Measurements from ENCODE around the gene MEIS1. TPM values are rescaled to one million over a fixed set of nuclear protein-coding genes. Genes with fewer than 3 reads are reported as not detected.

MEIS1 gene
- total and polyA plus RNA-seq, 4 donors, result 9.0 to 158 (median 41.0) TPM

DNA sequence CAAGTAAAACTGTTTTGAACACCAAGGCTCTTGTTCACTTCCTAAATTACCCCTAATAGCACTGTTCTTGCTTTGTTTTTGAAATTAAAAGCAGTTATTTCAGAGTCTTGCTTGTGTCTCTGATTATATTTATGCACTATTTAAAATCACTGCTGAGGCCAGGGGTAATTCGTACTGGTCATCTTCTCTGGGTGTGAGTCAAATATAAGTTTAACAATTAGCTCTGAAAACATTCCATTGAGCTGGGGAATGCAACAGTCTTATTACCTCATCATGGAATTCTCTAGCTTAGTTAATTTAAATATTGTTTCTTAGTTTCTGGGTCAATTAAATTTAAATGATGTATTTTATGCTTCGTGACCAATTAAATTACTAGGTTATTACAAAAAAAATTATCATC, 135.0 kb downstream of the MEIS1 start:
- TF ChIP-seq CTCF (IDR thresholded peaks at IDR 0.05; ENCODE audit: control extremely low read depth, extremely low read depth), result no peak
- DNase-seq (no peak), ATAC-seq (ENCODE audit: insufficient read depth, low FRiP score) (no peak)
- Histone ChIP-seq H3K4me3 (no peak overlapping the region), H3K4me1 (ENCODE audit: control insufficient read depth in 5 of 5, insufficient read depth in 5 of 5, low read length in 5 of 5) (peaks cover 2 to 48% (median 19%) of the 10 kb centered on the region in 5 donors), H3K9me3 (ENCODE audit: control insufficient read depth in 4 of 4, insufficient read depth in 3 of 4, low read length in 3 of 4) (no peaks in the 10 kb centered on the region), H3K27me3 (ENCODE audit: control insufficient read depth in 3 of 3, insufficient read depth in 3 of 3, low read length in 2 of 3) (no peaks in the 10 kb centered on the region), H3K9ac (ENCODE audit: insufficient read depth in 1 of 2, low read length in 2 of 2) (no peak overlapping the region), H3K36me3 (ENCODE audit: control insufficient read depth in 4 of 4, insufficient read depth in 4 of 4, low read length in 4 of 4) (peaks cover 4 to 46% (median 21%) of the 10 kb centered on the region in 4 donors), H3K27ac (ENCODE audit: low read depth in 1 of 2, low read length in 1 of 2) (no peak overlapping the region)
- 75 to 84% methylated on average over 2 of the region's 2 CpGs for WGBS, 2 donors

DNA sequence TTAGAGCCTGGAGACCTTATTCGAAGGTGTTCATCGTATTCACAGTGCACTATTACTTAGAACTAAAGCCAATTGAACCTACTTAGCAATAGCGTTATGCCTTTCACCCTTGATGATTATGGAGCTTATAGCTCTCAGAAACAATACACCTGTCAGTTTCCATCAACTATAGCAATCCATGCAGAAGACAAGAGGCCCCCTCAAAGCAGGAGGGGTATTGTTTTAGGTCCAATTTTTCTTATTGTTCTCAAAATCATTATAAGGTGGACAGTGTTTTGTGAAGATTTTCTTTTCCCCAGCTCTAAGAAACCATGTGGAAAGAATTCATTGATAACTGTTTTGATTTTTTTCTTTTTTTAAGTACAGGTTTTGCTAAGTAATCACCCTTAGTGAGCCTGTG, 135.5 kb downstream of the MEIS1 start:
- Histone ChIP-seq H3K27ac (ENCODE audit: low read depth in 1 of 2, low read length in 1 of 2) (no peak overlapping the region), H3K27me3 (ENCODE audit: control insufficient read depth in 3 of 3, insufficient read depth in 3 of 3, low read length in 2 of 3) (no peaks in the 10 kb centered on the region), H3K4me1 (ENCODE audit: control insufficient read depth in 5 of 5, insufficient read depth in 5 of 5, low read length in 5 of 5) (peaks cover 2 to 43% (median 15%) of the 10 kb centered on the region in 5 donors), H3K36me3 (ENCODE audit: control insufficient read depth in 4 of 4, insufficient read depth in 4 of 4, low read length in 4 of 4) (peaks cover 4 to 46% (median 21%) of the 10 kb centered on the region in 4 donors), H3K9me3 (ENCODE audit: control insufficient read depth in 4 of 4, insufficient read depth in 3 of 4, low read length in 3 of 4) (no peaks in the 10 kb centered on the region), H3K4me3 (no peak overlapping the region), H3K9ac (ENCODE audit: insufficient read depth in 1 of 2, low read length in 2 of 2) (no peak overlapping the region)
- DNase-seq (peak in 1 of 3 donors; percentile 12), ATAC-seq (ENCODE audit: insufficient read depth, low FRiP score) (no peak)
- WGBS, 2 donors, result 92 to 95% methylated on average over 3 of the region's 3 CpGs
- no peak for TF ChIP-seq CTCF (IDR thresholded peaks at IDR 0.05; ENCODE audit: control extremely low read depth, extremely low read depth)

GRCh38 chr2:66571918-66572317, 137.0 kb downstream of the MEIS1 start:
- peak in 2 of 3 donors; percentile 71 to 74 for DNase-seq
- TF ChIP-seq CTCF (IDR thresholded peaks at IDR 0.05; ENCODE audit: control extremely low read depth, extremely low read depth), result no peak
- H3K27ac ChIP-seq (ENCODE audit: low read depth in 1 of 2, low read length in 1 of 2), result no peak overlapping the region

GRCh38 chr2:66572391-66572790, 137.5 kb downstream of the MEIS1 start:
- WGBS, 2 donors, result 77 to 78% methylated on average over 3 of the region's 3 CpGs
- no peak overlapping the region for H3K9ac ChIP-seq (ENCODE audit: insufficient read depth in 1 of 2, low read length in 2 of 2)

More at GRCh38 chr2:66571918-66572317, 137.0 kb downstream of the MEIS1 start:
- Histone ChIP-seq H3K4me1 (ENCODE audit: control insufficient read depth in 5 of 5, insufficient read depth in 5 of 5, low read length in 5 of 5) (peaks cover 6 to 50% (median 11%) of the 10 kb centered on the region in 5 donors), H3K9me3 (ENCODE audit: control insufficient read depth in 4 of 4, insufficient read depth in 3 of 4, low read length in 3 of 4) (no peaks in the 10 kb centered on the region), H3K4me3 (no peak overlapping the region), H3K27me3 (ENCODE audit: control insufficient read depth in 3 of 3, insufficient read depth in 3 of 3, low read length in 2 of 3) (peaks cover 0 to 3% (median 0%) of the 10 kb centered on the region in 3 donors), H3K9ac (ENCODE audit: insufficient read depth in 1 of 2, low read length in 2 of 2) (no peak overlapping the region), H3K36me3 (ENCODE audit: control insufficient read depth in 4 of 4, insufficient read depth in 4 of 4, low read length in 4 of 4) (peaks cover 4 to 44% (median 21%) of the 10 kb centered on the region in 4 donors)
- ATAC-seq (ENCODE audit: insufficient read depth, low FRiP score), result no peak
- 74 to 75% methylated on average over 6 of the region's 6 CpGs for WGBS, 2 donors

More at GRCh38 chr2:66572391-66572790, 137.5 kb downstream of the MEIS1 start:
- H3K4me3 ChIP-seq, result no peak overlapping the region
- no peaks in the 10 kb centered on the region for H3K9me3 ChIP-seq (ENCODE audit: control insufficient read depth in 4 of 4, insufficient read depth in 3 of 4, low read length in 3 of 4)
- no peak for ATAC-seq (ENCODE audit: insufficient read depth, low FRiP score)
- peaks cover 4 to 40% (median 19%) of the 10 kb centered on the region in 4 donors for H3K36me3 ChIP-seq (ENCODE audit: control insufficient read depth in 4 of 4, insufficient read depth in 4 of 4, low read length in 4 of 4)
- TF ChIP-seq CTCF (IDR thresholded peaks at IDR 0.05; ENCODE audit: control extremely low read depth, extremely low read depth), result no peak
- peaks cover 6 to 52% (median 11%) of the 10 kb centered on the region in 5 donors for H3K4me1 ChIP-seq (ENCODE audit: control insufficient read depth in 5 of 5, insufficient read depth in 5 of 5, low read length in 5 of 5)
- no peak overlapping the region for H3K27ac ChIP-seq (ENCODE audit: low read depth in 1 of 2, low read length in 1 of 2)
- peak in 2 of 3 donors; percentile 64 to 73 for DNase-seq
- peaks cover 0 to 6% (median 0%) of the 10 kb centered on the region in 3 donors for H3K27me3 ChIP-seq (ENCODE audit: control insufficient read depth in 3 of 3, insufficient read depth in 3 of 3, low read length in 2 of 3)
